ENCODE measurements around the gene KCTD19. TPM values are rescaled to one million over a fixed set of nuclear protein-coding genes. Genes with fewer than 3 reads are reported as not detected.

Gene KCTD19
- total and polyA plus RNA-seq, 8 donors = 0.73 to 13.1 (median 7.7) TPM; not detected in 1

GRCh38 chr16:67248073-67248400 is 78.5 kb downstream of the KCTD19 start:
- Histone ChIP-seq H3K36me3 (no peaks in the 10 kb centered on the region), H3K4me3 (peak overlapping the region; percentile 48 to 81), H3K27me3 (peaks cover 0 to 34% of the 10 kb centered on the region in 2 donors), H3K27ac (peak overlapping the region in 1 of 2 donors; percentile 97), H3K4me1 (peaks cover 41 to 52% of the 10 kb centered on the region in 2 donors), H3K9me3 (no peaks in the 10 kb centered on the region)
- ATAC-seq (no peak), DNase-seq (no peak)
- intact Hi-C loops (cut with DNase I) = no loop called here
- TF ChIP-seq CTCF (IDR thresholded peaks at IDR 0.05) = no peak

GRCh38 chr16:67247192-67248072 is 79.1 kb downstream of the KCTD19 start, which contains the start of gene FHOD1:
Gene FHOD1 (minus strand): TSS chr16:67247481. CDS start chr16:67247410, 71 bp downstream.
- no peak for TF ChIP-seq CTCF (IDR thresholded peaks at IDR 0.05)
- no peaks in the 10 kb centered on the region for H3K36me3 ChIP-seq
- peak; percentile 84 for ATAC-seq

GRCh38 chr16:67246756-67247191 is 79.8 kb downstream of the KCTD19 start:
- Histone ChIP-seq H3K4me3 (peak overlapping the region; percentile 70 to 81), H3K9me3 (no peaks in the 10 kb centered on the region), H3K4me1 (peaks cover 54 to 64% of the 10 kb centered on the region in 2 donors), H3K36me3 (no peaks in the 10 kb centered on the region), H3K27me3 (peaks cover 0 to 34% of the 10 kb centered on the region in 2 donors), H3K27ac (peak overlapping the region; percentile 92 to 97)
- no peak for TF ChIP-seq CTCF (IDR thresholded peaks at IDR 0.05)
- DNase-seq = peak in 2 of 4 donors; percentile 74 to 95
- peak; percentile 74 for ATAC-seq
- intact Hi-C loops (cut with DNase I) = no loop called here

More at GRCh38 chr16:67247192-67248072, 79.1 kb downstream of the KCTD19 start, which contains the start of gene FHOD1:
- peak within 1 kb of the TSS; percentile 70 to 81 for H3K4me3 ChIP-seq
- peak within 1 kb of the TSS; percentile 92 to 97 for H3K27ac ChIP-seq
- peaks cover 47 to 58% of the 10 kb centered on the region in 2 donors for H3K4me1 ChIP-seq
- H3K27me3 ChIP-seq = peaks cover 0 to 34% of the 10 kb centered on the region in 2 donors
- no peaks in the 10 kb centered on the region for H3K9me3 ChIP-seq
- intact Hi-C loops (cut with DNase I) = no loop called here
- peak; percentile 90 to 100 (median 97) for DNase-seq

- DNase-seq (peak; percentile 89 to 93 (median 93)), ATAC-seq (peak; percentile 42)
- intact Hi-C loops (cut with DNase I) = no loop called here
- H3K4me3 ChIP-seq = peak overlapping the region; percentile 70 to 81
- H3K4me1 ChIP-seq = peaks cover 59 to 70% of the 10 kb centered on the region in 2 donors
- no peaks in the 10 kb centered on the region for H3K36me3 ChIP-seq
- no peaks in the 10 kb centered on the region for H3K9me3 ChIP-seq
- H3K27ac ChIP-seq = peak overlapping the region; percentile 92 to 97
- H3K27me3 ChIP-seq = peaks cover 0 to 34% of the 10 kb centered on the region in 2 donors
- peak in 1 of 2 donors; percentile 30 for TF ChIP-seq CTCF (IDR thresholded peaks at IDR 0.05)
Observed at GRCh38 chr16:67246081-67246755, 80.3 kb downstream of the KCTD19 start.

- Histone ChIP-seq H3K4me1 (peaks cover 65 to 75% of the 10 kb centered on the region in 2 donors), H3K4me3 (peak overlapping the region; percentile 70 to 81), H3K27ac (peak overlapping the region; percentile 92 to 97), H3K36me3 (no peaks in the 10 kb centered on the region), H3K9me3 (no peaks in the 10 kb centered on the region), H3K27me3 (peaks cover 0 to 29% of the 10 kb centered on the region in 2 donors)
- no peak for TF ChIP-seq CTCF (IDR thresholded peaks at IDR 0.05)
- no peak for ATAC-seq
- intact Hi-C loops (cut with DNase I) = no loop called here
- DNase-seq = no peak
Observed at GRCh38 chr16:67245674-67246080, 80.9 kb downstream of the KCTD19 start.

Data from left lung (tissue), 10 donors.